Measurements from ENCODE around the gene LYSMD3.

LYSMD3 gene

DNA sequence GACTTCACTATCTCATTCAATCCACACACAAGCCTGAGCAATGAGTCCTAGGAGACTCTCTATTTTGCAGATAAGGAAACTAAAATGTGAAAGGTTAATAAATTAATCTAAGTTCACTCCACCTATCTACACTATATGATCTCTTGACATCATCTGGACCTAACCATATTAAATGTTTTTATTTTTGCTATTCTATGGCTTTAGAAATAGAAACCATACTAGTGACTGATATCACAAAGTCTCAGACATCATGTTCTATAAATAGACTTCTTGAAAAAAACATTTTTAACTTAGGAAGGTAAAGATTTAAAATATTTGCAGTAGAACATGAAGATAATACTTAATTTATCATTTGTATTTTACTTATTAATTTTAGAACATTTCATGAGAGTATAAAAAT is 19.8 kb upstream of the LYSMD3 start:
- H3K4me3 ChIP-seq (replicated peaks; ENCODE audit: low read depth, low read length): no peak overlapping the region
- DNase-seq (ENCODE audit: extremely low read depth, low read depth): no peak
- TF ChIP-seq, protein P1, sequence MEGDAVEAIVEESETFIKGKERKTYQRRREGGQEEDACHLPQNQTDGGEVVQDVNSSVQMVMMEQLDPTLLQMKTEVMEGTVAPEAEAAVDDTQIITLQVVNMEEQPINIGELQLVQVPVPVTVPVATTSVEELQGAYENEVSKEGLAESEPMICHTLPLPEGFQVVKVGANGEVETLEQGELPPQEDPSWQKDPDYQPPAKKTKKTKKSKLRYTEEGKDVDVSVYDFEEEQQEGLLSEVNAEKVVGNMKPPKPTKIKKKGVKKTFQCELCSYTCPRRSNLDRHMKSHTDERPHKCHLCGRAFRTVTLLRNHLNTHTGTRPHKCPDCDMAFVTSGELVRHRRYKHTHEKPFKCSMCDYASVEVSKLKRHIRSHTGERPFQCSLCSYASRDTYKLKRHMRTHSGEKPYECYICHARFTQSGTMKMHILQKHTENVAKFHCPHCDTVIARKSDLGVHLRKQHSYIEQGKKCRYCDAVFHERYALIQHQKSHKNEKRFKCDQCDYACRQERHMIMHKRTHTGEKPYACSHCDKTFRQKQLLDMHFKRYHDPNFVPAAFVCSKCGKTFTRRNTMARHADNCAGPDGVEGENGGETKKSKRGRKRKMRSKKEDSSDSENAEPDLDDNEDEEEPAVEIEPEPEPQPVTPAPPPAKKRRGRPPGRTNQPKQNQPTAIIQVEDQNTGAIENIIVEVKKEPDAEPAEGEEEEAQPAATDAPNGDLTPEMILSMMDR (IDR thresholded peaks at IDR 0.05; ENCODE audit: low read depth, low read length, missing control alignments): no peak

DNA sequence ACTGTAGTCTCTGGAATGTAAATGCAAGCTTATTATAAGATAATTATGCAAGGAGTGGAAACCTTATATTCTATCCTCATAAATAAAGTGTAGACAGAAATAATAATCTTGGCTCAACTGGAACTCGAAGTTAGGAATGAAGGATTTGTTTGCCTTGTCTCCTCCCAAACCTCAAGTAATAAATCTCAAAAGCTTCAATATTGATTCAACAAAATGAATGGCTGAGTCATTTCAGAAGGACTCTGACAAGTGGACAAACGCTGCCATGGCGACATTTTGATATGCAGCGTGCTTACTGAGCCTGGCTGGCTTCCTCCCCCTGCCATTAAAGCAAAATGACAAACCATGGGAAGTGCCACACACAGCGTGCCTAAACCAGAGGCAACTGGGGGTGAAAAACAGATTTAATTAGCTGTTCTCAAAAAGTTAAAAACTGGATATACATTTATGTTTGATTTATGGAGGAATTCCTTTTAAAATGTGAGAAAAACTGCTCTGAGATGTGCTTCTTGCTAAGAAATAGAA is 18.7 kb upstream of the LYSMD3 start:
- DNase-seq (ENCODE audit: extremely low read depth, low read depth): no peak
- no peak overlapping the region for H3K4me3 ChIP-seq (replicated peaks; ENCODE audit: low read depth, low read length)
- TF ChIP-seq, protein P1 (IDR thresholded peaks at IDR 0.05; ENCODE audit: low read depth, low read length, missing control alignments): no peak

DNA sequence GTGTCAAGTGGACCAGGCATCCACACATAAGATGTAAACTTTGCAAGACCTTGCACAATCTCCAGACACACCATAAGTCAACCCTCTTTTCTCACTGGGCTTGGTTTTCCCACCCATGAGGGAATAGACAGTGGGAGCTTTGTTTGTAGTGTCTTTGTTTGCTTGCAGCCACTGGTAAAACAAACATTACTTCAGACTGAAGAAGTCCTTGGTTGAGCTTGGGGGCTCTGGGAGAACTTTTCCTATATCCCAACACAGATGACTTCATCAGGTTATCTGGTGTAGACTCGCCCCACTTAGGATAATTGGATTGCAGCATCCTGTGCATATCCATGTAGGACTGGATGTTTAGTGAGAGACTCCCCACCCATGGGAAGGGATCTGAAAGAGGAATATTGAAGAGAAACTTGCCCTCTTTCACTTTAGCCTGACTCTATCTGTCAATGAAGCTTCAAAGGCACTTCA is 17.7 kb upstream of the LYSMD3 start:
- DNase-seq (ENCODE audit: extremely low read depth, low read depth): no peak
- no peak overlapping the region for H3K4me3 ChIP-seq (replicated peaks; ENCODE audit: low read depth, low read length)
- TF ChIP-seq, protein P1 (IDR thresholded peaks at IDR 0.05; ENCODE audit: low read depth, low read length, missing control alignments): no peak

DNA sequence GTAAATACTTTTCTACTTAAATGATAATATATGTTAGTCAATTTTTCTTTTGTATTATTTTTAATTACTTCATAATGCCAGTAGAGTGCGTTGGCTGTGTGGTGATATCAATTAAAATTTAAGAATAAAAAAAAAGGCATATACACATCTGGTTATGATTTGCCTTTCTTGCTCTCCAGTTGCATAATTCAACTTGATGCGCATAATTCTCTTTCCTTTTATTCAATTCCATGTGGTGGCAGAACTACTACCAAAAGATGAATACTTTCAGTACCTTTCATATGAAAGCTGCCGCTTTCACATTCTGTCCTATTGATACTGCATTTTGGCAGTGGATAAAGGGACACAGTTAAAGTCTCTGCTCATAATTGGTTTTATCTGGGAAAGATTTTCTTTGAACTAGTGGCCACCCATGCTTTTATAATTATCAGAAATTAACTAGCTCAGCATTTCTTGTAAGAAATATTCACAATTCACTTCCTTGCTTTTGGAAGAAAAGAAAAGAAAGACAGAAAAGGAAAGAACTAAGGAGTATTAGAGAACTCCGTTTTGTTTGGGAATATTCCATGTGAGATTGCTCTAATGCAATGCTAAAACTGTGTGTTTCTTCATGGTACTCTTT is 16.9 kb upstream of the LYSMD3 start:
- H3K4me3 ChIP-seq (replicated peaks; ENCODE audit: low read depth, low read length): no peak overlapping the region
- TF ChIP-seq, protein P1 (IDR thresholded peaks at IDR 0.05; ENCODE audit: low read depth, low read length, missing control alignments): no peak
- no peak for DNase-seq (ENCODE audit: extremely low read depth, low read depth)

DNA sequence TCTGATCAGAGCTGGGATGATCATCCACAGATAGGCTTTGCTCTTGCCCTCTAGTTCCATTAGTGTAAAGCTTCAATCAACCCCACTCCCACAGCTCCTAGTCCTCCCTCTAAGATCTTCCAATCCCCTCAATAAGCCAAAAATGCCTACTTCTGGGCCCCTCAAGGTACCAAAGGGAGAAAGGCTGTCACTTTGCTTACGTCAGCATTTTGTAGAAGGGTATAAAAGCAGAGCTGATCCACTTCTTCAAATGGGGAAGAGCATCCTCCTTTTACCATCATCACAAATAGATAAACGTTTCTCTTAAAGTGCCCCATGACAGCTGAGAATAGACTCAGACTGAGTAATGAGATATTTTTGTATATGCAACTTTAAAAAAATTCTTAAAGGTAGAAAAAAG is 16.1 kb upstream of the LYSMD3 start:
- TF ChIP-seq, protein P1 (IDR thresholded peaks at IDR 0.05; ENCODE audit: low read depth, low read length, missing control alignments): no peak

DNA sequence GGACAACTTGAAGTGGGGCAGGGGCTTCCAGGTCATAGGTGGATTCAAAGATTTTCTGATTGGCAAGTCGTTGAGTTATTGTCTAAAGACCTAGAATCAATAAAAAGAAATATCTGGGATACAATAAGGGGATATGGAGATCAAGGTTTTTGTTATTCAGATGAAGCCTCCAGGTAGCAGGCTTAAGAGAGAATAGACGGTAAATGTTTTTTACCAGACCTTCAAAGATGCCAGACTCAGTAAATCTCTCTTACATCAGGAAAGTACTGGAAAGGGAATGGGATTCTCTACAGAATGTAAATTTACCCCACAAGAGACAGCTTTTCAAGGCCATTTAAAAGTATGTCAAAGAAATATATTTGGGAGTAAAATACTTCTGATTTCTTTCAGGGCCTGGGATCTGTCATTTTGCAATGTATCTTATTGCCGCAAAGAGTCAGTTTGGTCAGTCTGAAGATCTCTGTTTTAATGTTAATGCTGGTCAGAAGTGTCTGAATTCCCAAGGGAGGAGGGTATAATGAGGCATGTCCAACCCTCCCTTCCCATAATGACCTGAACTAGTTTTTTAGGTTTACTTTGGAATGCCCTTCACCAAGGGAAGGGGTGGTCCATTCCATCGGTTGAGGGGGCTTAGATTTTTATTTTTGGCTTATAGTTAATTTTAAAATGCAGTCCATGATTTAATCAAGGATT is 13.6 kb upstream of the LYSMD3 start:
- TF ChIP-seq, protein P1 (IDR thresholded peaks at IDR 0.05; ENCODE audit: low read depth, low read length, missing control alignments): no peak

More for the DNA sequence above, 16.1 kb upstream of the LYSMD3 start:
- no peak overlapping the region for H3K4me3 ChIP-seq (replicated peaks; ENCODE audit: low read depth, low read length)
- DNase-seq (ENCODE audit: extremely low read depth, low read depth): no peak

More for the DNA sequence above, 13.6 kb upstream of the LYSMD3 start:
- DNase-seq (ENCODE audit: extremely low read depth, low read depth): no peak
- no peak overlapping the region for H3K4me3 ChIP-seq (replicated peaks; ENCODE audit: low read depth, low read length)
